Testis (tissue), 2 donors: ENCODE results near the gene IKZF1.

Experiments
- POLR2A ChIP-seq: fragments of 450-650 bp; IDR thresholded peaks from one replicate; pipeline ENCODE4 v1.6.1; 2017; ENCODE audit warnings: antibody characterized with exemption, mild to moderate bottlenecking, moderate library complexity
- TF ChIP-seq, protein P1 (sequence below), 3 experiments: fragments of 450-650 bp in 2 of 3; fragments of 200-600 bp in 1 of 3; sonication (generic) in 1 of 3; IDR thresholded peaks; one replicate each; pipeline ENCODE4 v1.5.1; 2016 to 2019; ENCODE audit warnings: antibody characterized with exemption in 3 of 3, mild to moderate bottlenecking in 2 of 3, moderate library complexity in 1 of 3

DNA sequence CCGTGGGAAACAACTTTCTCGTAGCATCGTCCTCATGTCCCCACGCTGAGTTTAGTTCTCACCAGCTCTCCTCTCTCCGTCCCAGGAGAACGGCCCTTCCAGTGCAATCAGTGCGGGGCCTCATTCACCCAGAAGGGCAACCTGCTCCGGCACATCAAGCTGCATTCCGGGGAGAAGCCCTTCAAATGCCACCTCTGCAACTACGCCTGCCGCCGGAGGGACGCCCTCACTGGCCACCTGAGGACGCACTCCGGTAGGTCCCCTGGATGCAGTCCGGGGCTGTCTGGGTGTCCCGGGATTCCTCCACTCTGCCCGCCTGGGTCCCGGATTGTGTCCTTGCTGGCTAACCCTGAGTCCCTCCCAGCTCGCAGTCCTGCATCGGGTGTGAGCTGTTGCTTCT is 77.9 kb downstream of the IKZF1 start:
- TF ChIP-seq POLR2A = no peak
- TF ChIP-seq, protein P1, sequence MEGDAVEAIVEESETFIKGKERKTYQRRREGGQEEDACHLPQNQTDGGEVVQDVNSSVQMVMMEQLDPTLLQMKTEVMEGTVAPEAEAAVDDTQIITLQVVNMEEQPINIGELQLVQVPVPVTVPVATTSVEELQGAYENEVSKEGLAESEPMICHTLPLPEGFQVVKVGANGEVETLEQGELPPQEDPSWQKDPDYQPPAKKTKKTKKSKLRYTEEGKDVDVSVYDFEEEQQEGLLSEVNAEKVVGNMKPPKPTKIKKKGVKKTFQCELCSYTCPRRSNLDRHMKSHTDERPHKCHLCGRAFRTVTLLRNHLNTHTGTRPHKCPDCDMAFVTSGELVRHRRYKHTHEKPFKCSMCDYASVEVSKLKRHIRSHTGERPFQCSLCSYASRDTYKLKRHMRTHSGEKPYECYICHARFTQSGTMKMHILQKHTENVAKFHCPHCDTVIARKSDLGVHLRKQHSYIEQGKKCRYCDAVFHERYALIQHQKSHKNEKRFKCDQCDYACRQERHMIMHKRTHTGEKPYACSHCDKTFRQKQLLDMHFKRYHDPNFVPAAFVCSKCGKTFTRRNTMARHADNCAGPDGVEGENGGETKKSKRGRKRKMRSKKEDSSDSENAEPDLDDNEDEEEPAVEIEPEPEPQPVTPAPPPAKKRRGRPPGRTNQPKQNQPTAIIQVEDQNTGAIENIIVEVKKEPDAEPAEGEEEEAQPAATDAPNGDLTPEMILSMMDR (IDR thresholded peaks at IDR 0.05) = no peak
